CD4-positive, alpha-beta T cell treated with Interferon alpha-2 for 1 hour (primary cell): ENCODE data around the gene PPP6C.
"Not testable (repeated sequence)": the region's sequence is repeated elsewhere in the genome, so short reads cannot be mapped to it uniquely, and the experiment has no call there.

Source experiments
- DNase-seq, 2 donors: peaks; one replicate each; pipeline ENCODE4 v3.0.0-alpha.2; 2020 to 2022

The PPP6C gene

GRCh38 chr9:125189361-125190289, at the start of gene PPP6C:
Gene PPP6C (minus strand): TSS chr9:125189803. CDS start chr9:125189718, 85 bp downstream.
- DNase-seq: peak; percentile 97

GRCh38 chr9:125238915-125239446, 49.4 kb upstream of the PPP6C start:
- DNase-seq: no peak

GRCh38 chr9:125238127-125238914, 48.7 kb upstream of the PPP6C start:
- DNase-seq: no peak

- DNase-seq: not testable (repeated sequence)
These were observed 47.0 kb upstream of the PPP6C start for GRCh38 chr9:125236520-125237159.

- DNase-seq: no peak
These were observed 46.4 kb upstream of the PPP6C start for GRCh38 chr9:125235804-125236519.

- not testable (repeated sequence) for DNase-seq
These were observed 44.5 kb upstream of the PPP6C start for GRCh38 chr9:125234099-125234498.

- no peak for DNase-seq
These were observed 44.1 kb upstream of the PPP6C start for GRCh38 chr9:125233678-125234077.

- no peak for DNase-seq
These were observed 38.2 kb upstream of the PPP6C start for GRCh38 chr9:125227761-125228160.

GRCh38 chr9:125224858-125225257, 35.3 kb upstream of the PPP6C start:
- not testable (repeated sequence) for DNase-seq

- DNase-seq: no peak
These were observed 29.0 kb upstream of the PPP6C start for GRCh38 chr9:125218621-125219020.

- DNase-seq: no peak
These were observed 24.6 kb upstream of the PPP6C start for GRCh38 chr9:125214186-125214585.

GRCh38 chr9:125204477-125204876, 14.9 kb upstream of the PPP6C start:
- DNase-seq: no peak

- no peak for DNase-seq
These were observed 13.4 kb upstream of the PPP6C start for GRCh38 chr9:125202846-125203618.

GRCh38 chr9:125200216-125201047, 10.8 kb upstream of the PPP6C start, which contains the start of gene RABEPK:
Gene RABEPK (plus strand): TSS chr9:125200542. CDS start chr9:125203014, 2,472 bp downstream.
- DNase-seq: peak; percentile 84 to 89

- DNase-seq: not testable (repeated sequence)
These were observed 6.0 kb upstream of the PPP6C start for GRCh38 chr9:125195591-125195990.

- not testable (repeated sequence) for DNase-seq
These were observed 4.9 kb upstream of the PPP6C start for GRCh38 chr9:125194466-125194865.

- DNase-seq: peak in 1 of 2 donors; percentile 21
These were observed 778 bp upstream of the PPP6C start for GRCh38 chr9:125190361-125190801.

- peak; percentile 21 to 39 for DNase-seq
These were observed 617 bp downstream of the PPP6C start for GRCh38 chr9:125189011-125189360.

- no peak for DNase-seq
These were observed 6.0 kb downstream of the PPP6C start for GRCh38 chr9:125183561-125183960.

GRCh38 chr9:125183054-125183453, 6.5 kb downstream of the PPP6C start:
- DNase-seq: no peak
